Activated effector memory CD4-positive, alpha-beta T cell treated with Interleukin-2 at 50 U/mL for 16 hours (primary cell): Measurements from ENCODE around the gene FUCA2.
A peak's percentile ranks its signal among the peaks of the same experiment; 100 is the strongest.

ENCODE experiments used
- DNase-seq: peaks from one replicate; pipeline ENCODE4 v3.0.0-alpha.2; 2020

The FUCA2 gene, protein sequence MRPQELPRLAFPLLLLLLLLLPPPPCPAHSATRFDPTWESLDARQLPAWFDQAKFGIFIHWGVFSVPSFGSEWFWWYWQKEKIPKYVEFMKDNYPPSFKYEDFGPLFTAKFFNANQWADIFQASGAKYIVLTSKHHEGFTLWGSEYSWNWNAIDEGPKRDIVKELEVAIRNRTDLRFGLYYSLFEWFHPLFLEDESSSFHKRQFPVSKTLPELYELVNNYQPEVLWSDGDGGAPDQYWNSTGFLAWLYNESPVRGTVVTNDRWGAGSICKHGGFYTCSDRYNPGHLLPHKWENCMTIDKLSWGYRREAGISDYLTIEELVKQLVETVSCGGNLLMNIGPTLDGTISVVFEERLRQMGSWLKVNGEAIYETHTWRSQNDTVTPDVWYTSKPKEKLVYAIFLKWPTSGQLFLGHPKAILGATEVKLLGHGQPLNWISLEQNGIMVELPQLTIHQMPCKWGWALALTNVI

DNA sequence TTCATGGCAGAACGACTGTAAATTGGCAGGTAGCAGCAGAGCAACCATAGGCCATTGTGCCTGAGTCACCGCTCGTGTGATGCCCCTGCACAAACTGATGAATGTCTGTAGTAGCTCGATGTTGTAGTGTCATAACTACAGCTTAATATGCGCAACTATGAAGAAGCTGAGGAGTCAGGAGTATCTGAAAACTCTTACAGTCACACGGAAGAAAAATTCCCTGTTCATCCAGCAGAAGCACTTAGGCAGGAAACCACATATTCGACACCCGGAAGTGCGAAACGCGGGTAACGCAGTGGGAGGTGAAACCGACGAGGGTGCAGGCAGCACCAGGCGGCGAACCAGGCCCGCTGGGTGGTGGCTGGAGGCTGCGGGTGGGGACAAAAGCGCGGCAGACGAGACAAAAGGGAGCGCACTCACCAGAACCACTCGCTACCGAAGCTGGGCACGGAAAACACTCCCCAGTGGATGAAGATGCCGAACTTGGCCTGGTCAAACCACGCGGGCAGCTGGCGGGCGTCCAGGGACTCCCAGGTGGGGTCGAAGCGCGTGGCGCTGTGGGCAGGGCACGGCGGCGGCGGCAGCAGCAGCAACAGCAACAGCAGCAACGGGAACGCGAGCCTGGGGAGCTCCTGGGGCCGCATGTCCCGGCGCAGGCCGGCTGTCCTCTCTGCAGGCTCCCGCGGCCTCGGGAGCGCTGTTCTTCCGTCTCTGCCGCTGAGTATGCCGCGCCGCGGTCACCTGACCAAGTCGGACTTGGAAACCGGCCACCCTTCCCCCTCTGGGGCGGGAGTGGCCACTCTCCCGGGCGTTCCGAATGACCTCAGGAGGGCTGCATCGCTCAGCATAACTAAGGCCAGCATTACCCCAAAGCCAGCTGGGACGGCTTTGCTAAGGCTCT, at the start of gene FUCA2:
FUCA2 (minus strand) TSS at position 730 of the 901 bp plus-strand sequence; CDS start at position 644, 86 bp downstream.
- DNase-seq = peak; percentile 59

DNA sequence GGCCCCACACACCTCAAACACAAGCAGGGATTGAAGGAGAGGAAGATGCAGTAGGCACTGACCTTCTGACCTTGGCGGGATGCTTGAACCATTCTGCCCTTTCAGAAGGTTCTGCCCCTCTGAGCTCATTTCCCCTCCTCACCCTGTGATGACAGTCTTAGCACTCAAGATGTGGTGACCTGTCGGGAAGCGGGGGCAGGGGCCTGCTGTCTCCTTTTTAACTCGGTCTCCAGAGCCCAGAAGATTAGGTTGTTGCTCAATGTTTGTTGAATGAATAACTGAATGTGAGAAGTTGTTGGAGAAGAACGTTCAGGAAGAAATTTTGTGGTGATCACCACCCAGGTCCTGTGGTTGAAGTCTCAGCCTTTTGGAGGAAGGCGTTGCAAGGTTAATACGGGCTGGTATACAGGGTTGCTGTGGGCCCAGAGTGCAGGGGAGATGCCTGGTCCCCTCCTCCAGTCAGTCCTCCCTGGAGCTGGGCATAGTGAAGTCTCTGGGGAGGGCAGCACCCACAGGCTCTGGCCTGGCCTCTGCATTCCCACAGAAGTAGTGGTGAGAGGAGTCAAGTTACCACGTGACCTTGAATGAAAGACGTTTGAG, 49.7 kb upstream of the FUCA2 start:
- DNase-seq = no peak

DNA sequence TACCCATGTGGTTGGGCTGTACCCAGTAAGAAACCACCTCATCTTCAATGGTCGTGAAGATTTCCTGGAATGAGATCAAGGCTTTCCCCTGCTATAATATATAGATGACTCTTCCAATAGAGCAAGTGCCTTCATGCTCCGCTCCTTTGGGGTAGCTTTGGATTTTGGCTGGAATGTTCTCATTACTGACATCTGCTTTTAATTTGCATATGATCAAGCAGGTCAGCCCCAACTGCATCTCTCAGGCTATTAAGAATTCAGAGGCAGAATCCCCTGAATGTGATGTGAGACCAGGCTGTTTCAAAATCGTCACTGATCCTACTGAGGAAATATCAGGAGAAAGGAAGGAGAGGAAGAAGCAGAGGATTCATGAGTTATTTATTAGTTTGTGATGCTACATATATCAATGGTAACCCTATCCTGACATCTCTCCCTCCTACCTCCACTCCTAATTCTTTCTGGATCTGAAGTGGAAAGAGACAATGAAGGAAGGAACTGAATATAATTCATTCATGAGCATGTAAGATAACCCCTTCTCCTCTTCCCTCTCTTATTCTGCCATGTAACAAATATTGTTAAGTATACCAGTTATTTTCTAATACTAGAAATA, 47.6 kb upstream of the FUCA2 start:
- DNase-seq = no peak

DNA sequence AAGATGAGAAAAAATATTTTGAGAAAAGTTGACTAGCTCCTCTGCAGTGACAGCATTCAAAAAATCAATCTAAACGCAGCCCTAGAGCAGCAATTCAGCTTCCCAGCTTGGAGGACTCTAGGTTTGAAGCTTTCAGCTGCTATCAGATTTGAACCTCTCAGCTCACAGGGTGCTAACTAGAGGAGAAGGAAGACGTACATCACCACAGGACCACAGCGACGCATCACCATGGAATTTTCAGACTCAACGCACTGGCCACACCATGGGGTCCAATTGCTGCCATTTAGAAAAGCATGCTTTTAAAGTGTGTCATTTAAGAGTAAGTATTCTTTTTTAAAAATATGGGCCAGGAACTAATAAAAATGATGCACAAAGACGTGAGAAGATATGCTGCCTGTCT, 45.0 kb upstream of the FUCA2 start:
- DNase-seq = no peak

DNA sequence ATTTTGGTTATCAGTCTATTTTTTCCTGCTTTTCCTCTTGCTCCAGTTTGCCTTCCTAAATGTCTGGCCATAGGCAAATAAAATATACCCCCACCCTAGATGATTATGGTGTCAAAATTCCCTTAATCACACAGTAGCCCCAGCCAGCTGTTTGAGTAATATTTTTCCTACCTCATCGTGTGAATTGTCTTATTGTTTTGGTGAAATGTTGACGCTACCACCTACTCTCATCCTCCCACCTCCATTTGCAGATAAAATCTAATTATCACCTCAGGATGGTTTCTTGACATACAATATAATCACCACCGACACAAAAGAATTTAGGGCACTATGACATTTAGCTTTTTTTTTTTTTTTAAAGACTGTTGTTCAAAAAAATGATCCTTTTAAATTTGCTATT, 44.1 kb upstream of the FUCA2 start:
- no peak for DNase-seq

DNA sequence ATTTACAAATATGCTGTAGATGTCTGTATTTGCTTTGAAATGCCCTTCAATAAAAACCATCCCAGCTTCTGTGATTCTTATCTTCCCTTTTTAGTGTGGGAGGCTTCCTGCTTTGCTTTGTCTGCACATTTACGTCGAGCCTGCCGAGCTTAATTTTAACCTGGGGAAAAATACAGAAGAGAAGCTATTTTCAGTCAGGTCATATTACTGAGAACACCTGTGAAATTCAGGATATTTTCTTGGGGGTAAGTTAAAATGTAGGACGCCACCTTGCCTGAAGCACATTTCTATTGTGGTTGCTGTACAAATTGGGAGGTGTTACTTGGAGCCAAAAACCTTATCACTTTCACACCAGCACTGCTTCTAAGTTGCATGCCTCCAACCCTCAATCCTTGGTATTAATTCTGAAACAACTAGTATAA, 43.6 kb upstream of the FUCA2 start:
- no peak for DNase-seq

DNA sequence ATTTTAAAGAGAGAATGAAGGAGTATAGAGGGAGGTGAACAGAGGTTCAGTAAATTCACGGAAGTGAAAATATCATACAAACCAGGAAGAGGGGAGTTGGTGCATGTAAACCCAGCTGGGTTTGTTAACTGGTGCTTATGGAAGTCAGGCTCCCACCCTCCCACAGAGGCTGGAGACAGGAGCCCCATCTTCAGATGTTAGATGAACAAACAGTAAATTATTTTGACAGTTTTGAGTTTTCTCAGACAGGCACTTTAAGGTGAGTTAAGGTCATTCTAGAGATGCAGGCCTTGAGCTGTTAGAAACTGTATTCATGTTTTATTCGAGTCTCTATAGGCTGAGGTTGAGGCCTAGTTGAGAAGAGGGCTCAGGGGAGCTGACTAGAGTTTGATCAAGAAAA, 41.8 kb upstream of the FUCA2 start:
- no peak for DNase-seq

DNA sequence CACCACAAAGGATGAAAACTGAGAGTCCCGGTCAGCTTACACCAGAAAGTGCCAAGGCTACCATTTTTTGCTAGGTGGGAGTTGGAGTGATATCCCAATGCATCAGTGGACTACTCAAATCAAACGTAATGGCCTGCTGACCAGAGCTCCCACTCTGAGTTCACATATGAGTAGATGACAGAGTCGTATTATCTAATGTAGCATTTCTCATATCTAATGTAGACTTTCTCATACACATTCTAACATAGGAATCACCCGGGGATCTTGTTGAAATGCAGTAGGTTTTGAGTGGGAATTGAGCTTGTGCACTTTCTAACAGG, 38.4 kb upstream of the FUCA2 start:
- no peak for DNase-seq

DNA sequence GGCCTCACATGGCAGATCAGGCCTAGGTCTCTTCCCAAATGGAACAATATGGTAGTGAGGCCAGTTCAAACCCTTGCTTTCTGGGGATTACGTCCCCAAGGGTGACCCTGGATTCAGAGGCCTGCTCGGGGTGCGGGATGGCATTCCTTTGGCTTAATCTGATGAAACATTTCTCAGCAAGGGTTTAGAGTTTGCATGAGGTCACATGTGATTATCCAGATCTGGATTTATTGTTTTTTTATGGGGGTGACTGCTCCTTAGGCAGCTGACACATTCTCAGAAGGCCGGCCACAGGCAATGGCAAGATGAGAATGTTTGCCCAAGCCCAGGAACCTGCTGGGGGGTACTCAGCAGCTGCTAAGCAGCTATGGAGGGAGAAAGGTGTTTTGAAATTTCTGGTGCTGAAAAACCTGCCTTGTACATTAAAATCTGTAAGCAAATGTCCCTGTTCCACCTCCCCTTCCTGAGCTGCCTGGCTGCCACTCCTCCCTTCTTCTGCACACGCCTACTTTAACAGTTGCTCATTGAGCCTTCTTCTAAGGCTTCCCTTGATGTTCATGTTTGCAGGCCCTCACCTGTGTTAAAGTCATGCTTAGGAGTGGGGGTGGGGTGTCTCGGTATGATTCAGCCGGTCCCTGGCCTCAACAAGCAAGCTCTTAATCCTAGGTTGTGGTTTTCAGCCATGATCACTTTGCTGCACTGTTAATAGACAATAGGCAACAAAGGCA, 37.9 kb upstream of the FUCA2 start:
- peak; percentile 32 for DNase-seq

DNA sequence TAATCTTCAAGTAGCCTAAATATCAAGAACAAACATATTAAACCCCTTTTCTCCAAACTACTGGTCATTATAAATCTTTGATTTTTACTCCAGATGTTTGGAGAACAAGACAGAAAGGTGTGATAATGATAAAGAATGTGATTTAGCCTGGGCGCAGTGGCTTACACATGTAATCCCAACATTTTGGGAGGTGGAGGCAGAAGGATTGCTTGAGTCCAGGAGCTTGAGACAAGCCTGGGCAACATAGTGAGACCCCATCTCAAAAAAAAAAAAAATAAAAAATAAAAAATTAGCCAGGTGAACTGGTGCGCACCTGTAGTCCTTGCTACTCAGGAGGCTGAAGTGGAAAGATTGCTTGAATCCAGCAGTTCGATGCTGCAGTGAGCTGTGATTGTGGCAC, 35.1 kb upstream of the FUCA2 start:
- DNase-seq = no peak

DNA sequence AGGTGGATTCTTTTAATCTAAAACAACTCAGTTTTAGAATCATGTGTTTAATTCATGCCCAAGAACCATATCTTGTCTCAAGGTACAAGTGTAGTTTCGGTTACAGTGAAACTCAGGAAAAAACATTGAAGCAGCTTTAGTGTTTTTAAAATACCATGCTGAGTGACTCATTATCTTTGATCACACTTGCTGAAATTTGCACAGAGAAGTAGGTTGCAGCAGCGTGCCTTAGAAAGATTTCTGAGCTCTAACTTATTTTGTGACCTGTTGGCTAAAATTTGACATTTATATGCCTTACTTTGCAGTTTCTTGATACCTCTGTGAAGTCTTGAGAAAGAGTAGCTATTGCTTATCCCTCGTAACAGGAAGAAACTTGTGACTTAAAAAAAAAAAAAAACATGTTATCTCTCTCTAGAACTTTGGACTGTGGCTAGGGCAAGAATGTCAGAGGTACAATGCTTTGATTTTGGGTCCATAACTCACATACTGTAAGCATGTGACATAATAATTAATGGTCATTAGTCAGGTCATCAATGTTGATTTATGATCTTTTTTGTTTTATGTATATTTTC, 34.5 kb upstream of the FUCA2 start:
- DNase-seq = no peak

DNA sequence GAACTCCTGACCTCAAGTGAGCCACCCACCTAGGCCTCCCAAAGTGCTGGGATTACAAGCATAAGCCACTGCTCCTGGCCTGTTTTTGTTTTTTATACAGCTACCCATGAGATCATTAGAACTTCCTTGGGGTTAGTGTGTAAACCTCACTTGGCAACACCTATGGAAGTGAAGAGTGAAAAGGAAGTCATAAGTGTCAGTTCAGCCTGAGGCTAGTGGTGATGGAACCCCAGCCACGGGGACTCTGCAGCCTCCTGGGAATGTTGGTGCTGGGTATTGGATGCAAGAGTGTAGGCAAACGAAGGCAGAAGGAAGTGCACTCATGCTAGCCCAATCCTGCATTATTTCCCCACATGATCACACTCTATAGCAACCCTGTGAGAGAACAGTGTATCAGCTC, 33.6 kb upstream of the FUCA2 start:
- DNase-seq = no peak

DNA sequence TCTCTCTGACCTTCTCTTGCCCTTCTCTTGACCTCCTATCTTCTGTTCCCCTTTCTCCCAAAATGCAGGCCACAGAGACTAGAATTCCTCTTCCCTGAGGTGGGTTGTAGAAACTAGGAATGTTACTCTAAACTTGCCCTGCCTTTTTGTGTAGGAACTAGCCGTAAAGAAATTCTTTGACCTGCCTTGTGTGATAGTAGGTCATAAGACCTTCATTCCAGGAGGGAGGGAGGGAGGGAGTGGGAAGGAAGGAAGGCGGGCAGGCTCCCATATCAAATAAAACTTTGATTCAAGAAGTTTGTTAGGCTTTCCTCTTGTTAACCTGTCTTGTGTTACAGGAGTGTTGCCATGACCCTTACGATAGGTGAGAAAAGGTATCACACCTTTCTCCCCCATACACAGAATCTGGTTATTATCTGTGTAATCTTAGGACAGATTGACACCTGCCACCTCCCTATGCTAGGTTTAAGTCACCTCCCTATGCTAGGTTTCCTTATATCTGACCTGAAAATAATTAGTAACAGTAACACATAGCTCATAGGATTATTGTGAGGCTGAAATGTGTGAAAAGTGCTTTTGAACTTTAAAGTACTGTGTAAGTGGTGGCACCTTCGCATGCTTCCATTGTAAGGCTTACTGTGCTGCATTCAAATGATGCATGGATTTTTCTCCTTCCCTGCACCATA, 32.6 kb upstream of the FUCA2 start:
- DNase-seq = no peak

DNA sequence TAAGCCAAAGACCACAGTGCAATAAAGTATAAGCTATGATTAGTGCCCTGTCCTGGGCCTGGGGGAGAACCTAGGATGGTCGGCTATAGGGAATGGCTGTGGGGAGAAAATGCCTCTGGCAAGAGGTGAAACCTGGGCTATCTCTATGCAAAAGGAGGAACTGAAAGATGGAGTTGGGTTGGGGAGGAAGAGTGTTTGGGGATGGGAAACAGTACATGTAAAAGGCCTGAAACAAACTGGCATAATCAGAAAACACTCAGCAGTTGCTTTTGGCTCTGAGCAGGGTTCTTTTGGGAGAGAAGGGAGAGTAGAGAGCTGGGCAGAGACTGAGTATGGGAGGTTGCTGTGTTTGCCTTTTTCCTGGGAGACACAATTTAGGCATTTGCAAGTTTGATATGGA, 31.9 kb upstream of the FUCA2 start:
- no peak for DNase-seq

DNA sequence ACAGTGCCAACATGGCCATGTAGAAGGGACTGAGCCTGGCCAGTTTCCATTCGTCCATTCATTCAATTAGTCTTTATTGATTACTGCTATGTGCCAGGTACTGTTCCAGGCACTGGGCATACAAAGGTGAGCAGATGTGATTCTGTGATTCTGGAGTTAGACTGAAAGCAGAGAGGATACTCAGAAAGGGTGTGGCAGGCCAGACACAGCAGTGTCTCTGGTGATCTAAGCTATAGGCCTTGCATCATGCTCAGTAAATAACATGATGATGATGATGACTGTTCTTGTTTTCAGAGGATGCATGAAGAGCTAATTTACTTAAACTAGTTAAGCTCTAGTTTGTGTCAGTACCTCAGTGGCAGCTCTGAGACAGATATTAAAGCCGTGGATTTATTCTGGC, 31.4 kb upstream of the FUCA2 start:
- no peak for DNase-seq

DNA sequence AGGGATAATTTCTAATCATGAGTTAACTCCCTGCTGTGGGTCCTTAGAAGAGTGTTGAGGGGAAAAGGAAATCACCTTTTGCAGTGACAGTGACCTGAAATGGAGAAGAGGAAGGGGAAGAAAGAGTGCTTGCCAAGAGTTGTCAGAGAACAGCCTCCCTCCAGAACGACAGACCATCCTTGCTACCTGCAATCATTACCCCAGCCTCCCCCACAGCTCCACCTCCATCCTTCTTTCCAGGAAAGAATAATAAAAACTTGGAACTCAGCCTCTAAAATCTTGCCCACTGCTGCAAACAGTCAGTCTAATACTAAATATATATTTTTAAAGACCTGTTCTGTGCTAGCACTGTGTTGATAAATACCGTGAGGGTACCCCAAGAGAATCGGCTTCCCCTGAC, 28.7 kb upstream of the FUCA2 start:
- no peak for DNase-seq

DNA sequence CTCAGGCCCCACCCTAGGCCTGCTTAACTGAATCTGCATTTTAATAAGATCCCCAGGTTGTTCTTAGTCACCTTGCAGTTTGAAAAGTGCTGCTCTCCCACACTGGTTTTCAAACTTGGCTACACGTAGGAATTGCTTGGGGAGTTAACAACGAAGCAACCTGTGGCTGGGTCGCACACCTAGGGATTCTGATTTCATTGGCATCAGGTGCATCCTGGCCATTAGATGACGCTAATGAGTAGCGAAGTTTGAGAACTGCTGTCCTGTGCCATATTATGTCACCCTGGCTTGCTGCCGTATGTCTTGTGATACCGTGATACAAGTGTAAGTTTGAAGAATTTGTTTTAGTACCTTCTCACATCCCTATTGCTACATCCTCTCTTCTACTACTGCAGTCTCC, 28.2 kb upstream of the FUCA2 start:
- peak; percentile 25 for DNase-seq

DNA sequence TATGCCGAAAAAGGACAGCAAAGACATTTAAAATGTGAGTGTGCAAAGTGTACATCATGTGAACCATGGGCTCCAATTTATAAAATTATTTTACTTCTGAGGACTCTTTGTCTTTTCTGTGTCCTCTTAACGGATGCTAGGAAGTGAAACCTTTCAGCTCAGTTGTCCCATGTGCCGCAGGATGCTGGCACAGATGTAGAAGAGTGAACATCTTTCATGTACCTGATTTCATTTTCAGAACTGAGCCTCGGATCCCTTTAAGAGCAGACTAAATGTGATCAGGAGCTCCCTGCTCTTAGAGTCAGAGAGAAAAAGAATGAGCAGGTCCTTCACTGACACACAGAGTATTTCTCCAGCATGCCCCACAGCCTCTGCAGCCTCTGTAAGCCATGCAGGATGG, 27.6 kb upstream of the FUCA2 start:
- DNase-seq = no peak

DNA sequence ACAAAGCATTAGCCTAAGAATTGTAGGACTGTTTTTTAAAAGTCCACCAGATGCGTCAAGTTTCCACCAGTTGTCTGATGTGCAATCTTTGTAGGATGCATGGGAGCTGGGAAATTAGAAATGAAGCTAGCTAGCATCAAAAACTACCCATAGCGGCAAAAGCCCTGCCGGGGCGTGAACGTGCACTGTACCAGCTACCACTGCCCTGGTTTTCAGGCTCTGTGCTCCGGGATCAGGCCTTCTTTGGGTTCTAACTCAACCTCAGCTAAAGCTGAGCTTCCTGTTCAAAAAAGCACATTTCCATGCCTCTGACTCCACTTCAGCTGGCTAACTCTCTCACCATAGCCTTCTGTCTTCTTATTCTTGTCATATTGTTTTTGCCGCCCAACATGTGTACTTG, 26.9 kb upstream of the FUCA2 start:
- no peak for DNase-seq

DNA sequence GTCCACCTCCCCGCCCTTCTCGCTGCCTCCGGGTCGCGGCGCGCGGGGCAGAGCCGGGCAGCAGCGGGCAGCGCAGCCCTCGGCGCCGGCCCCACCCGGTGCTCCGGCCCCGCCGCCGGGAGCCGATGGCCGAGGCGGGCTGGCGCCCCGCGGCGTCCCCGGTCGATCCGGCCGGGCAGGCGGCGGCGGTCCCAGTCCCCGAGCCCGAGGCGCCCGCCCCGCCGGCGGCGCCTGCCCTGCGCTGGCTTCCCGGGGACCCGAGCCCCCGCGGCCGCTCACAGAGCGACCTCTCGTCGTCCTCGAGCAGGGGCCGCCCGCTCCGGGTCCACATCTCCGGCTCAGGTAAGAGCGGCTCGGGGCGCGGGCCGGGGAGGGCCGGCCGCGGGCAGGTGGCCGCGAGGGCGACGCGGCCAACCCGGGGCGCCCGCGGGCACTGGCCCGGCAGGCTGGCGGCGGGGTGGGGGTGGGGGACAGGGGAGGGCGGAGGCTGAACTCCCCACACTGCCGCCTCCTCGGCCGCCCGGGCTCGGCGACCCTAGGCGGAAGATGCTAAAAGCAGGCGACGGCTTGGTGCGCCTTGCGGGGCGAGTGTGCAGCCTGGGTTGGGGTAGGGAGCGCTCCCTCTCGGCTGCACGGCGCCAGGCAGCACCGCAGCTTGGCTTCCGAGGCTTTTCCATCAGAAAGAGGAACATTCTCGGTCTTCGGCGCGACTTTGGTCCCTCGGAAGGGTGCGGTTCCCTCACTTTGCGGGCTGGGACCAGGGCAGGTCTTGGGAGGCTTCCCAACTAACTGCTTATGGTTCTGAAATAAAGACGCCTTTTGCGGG, 25.6 kb upstream of the FUCA2 start:
- peak; percentile 50 for DNase-seq

DNA sequence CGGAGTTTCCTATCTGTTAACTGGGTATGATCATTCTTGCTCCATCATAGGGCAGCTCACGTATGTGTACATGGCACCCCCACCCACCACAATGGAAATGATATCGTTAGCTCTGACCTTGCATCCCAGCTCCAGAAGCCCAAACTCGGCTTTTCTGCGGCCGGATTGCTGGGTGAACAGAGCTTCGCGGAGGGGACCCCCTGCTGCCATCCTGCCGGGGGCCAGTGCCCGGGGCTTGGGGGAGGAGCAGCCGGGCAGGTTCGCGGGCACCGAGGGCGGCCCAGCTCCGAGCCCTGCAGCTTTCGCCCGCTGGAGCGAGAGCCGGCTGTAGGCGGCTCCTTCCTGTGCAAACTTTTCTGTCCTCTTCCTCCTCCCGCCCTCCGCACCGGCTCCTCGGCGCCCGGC, 24.9 kb upstream of the FUCA2 start:
- DNase-seq = peak; percentile 49
